Measurements from ENCODE around the gene SASH1.

DNA sequence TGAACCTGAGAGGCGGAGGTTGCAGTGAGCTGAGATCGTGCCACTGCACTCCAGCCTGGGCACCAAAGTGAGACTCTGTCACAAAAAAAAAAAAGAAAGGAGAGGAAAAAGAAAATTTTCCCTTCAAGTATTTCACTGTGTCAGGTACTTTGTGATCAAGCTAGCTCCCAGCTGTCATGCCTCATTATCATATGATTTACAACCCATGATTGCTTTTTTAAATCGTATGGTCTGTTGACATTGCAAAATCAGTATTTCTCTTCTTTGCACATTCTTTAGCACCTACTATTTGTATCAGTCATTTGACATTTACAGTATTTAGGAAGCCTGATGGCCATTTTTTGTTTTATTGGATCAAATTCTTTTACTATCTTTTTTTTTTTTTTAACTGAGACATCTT, 22.4 kb downstream of the SASH1 start:
- TF ChIP-seq CTCF (IDR thresholded peaks at IDR 0.05) (no peak), POLR2AphosphoS5 (IDR thresholded peaks at IDR 0.05; ENCODE audit: low read depth, low read length) (no peak), TCF7L2 (IDR thresholded peaks at IDR 0.05; ENCODE audit: low read depth, low read length) (no peak)
- TF ChIP-seq, protein P1, sequence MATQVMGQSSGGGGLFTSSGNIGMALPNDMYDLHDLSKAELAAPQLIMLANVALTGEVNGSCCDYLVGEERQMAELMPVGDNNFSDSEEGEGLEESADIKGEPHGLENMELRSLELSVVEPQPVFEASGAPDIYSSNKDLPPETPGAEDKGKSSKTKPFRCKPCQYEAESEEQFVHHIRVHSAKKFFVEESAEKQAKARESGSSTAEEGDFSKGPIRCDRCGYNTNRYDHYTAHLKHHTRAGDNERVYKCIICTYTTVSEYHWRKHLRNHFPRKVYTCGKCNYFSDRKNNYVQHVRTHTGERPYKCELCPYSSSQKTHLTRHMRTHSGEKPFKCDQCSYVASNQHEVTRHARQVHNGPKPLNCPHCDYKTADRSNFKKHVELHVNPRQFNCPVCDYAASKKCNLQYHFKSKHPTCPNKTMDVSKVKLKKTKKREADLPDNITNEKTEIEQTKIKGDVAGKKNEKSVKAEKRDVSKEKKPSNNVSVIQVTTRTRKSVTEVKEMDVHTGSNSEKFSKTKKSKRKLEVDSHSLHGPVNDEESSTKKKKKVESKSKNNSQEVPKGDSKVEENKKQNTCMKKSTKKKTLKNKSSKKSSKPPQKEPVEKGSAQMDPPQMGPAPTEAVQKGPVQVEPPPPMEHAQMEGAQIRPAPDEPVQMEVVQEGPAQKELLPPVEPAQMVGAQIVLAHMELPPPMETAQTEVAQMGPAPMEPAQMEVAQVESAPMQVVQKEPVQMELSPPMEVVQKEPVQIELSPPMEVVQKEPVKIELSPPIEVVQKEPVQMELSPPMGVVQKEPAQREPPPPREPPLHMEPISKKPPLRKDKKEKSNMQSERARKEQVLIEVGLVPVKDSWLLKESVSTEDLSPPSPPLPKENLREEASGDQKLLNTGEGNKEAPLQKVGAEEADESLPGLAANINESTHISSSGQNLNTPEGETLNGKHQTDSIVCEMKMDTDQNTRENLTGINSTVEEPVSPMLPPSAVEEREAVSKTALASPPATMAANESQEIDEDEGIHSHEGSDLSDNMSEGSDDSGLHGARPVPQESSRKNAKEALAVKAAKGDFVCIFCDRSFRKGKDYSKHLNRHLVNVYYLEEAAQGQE (IDR thresholded peaks at IDR 0.05; ENCODE audit: insufficient read depth in 1 of 2, low read depth in 2 of 2, low read length in 1 of 2): no peak
